Loucy (cell line): Measurements from ENCODE around the gene SRC.

Experiments used
- CTCF ChIP-seq: fragments of 200-600 bp; sonication (generic); conservative IDR thresholded peaks from 2 replicates; pipeline ENCODE4 v1.5.1; 2014; ENCODE audit warnings: mild to moderate bottlenecking, antibody characterized with exemption, low read length
- EZH2phosphoT487 ChIP-seq: fragments of 200-600 bp; IDR thresholded peaks from 2 replicates; pipeline ENCODE4 v1.6.1; 2018; ENCODE audit warnings: antibody characterized with exemption, mild to moderate bottlenecking, moderate library complexity, borderline replicate concordance

- no peak for TF ChIP-seq CTCF
- TF ChIP-seq EZH2phosphoT487 = no peak
Observed at GRCh38 chr20:37297066-37297736, 48.7 kb upstream of the SRC start.
